Spleen (tissue), 11 donors: ENCODE data around the gene CPT1B. TPM values are rescaled to one million over a fixed set of nuclear protein-coding genes. Genes with fewer than 3 reads are reported as not detected.

ENCODE experiments used
- DNase-seq: peaks from one replicate; pipeline ENCODE4 v3.0.0-alpha.2; 2020
- H3K27ac ChIP-seq, 8 donors: fragments of 200-600 bp; sonication (generic) in 7 of 8; 1 replicate in 4 of 8; 2 replicates in 4 of 8; pipeline versions ENCODE4 v1.5.0 to v1.8.0; 2016 to 2021; ENCODE audit warnings: inconsistent platforms in 4 of 8, mild to moderate bottlenecking in 4 of 8, moderate library complexity in 1 of 8
- H3K27me3 ChIP-seq, 7 donors: fragments of 200-600 bp; sonication (generic) in 6 of 7; replicated peaks in 1 of 7; 1 replicate in 4 of 7; 2 replicates in 3 of 7; pipeline versions ENCODE4 v1.5.0 to v1.8.0; 2016 to 2021; ENCODE audit warnings: inconsistent platforms in 3 of 7, mild to moderate bottlenecking in 1 of 7
- H3K36me3 ChIP-seq, 6 donors: fragments of 200-600 bp; sonication (generic) in 5 of 6; 1 replicate in 4 of 6; 2 replicates in 2 of 6; pipeline versions ENCODE4 v1.5.0 to v1.8.0; 2016 to 2021; ENCODE audit warnings: inconsistent platforms in 2 of 6
- H3K4me1 ChIP-seq, 6 donors: fragments of 200-600 bp; sonication (generic) in 5 of 6; 1 replicate in 3 of 6; 2 replicates in 3 of 6; pipeline versions ENCODE4 v1.5.0 to v1.8.0; 2016 to 2021; ENCODE audit warnings: inconsistent platforms in 3 of 6
- H3K4me3 ChIP-seq, 8 donors: fragments of 200-600 bp; sonication (generic) in 7 of 8; 1 replicate in 4 of 8; 2 replicates in 4 of 8; pipeline versions ENCODE4 v1.5.0 to v1.8.0; 2016 to 2021; ENCODE audit warnings: inconsistent platforms in 4 of 8, mild to moderate bottlenecking in 4 of 8, moderate library complexity in 2 of 8
- H3K9me3 ChIP-seq, 8 donors: fragments of 200-600 bp; sonication (generic) in 7 of 8; 1 replicate in 4 of 8; 2 replicates in 4 of 8; pipeline versions ENCODE4 v1.5.0 to v1.8.0; 2016 to 2021; ENCODE audit warnings: inconsistent platforms in 4 of 8
- POLR2A ChIP-seq, 3 donors: fragments of 450-650 bp; IDR thresholded peaks; one replicate each; pipeline ENCODE4 v1.5.1; 2017; ENCODE audit warnings: antibody characterized with exemption in 3 of 3, mild to moderate bottlenecking in 1 of 3
- POLR2AphosphoS5 ChIP-seq, 3 donors: sonication (generic); formaldehyde crosslinking; IDR thresholded peaks; one replicate each; pipeline ENCODE4 v1.5.1; 2017; ENCODE audit warnings: antibody characterized with exemption in 3 of 3
- WGBS, 5 donors: extraction: QIAGEN DNeasy Blood & Tissue Kit in 3 of 5; methylation state at CpG; one replicate each; pipeline versions ENCODE4 v1.1.5 to v1.1.7; 2013 to 2018; 5-methylcytosine and 5-hydroxymethylcytosine counted together
- intact Hi-C: fragments of 100-400 bp; cut with DNase I; formaldehyde crosslinking; loops from one replicate; pipeline ENCODE4 v1.15.0; 2023; ENCODE audit warnings: low total_unique reads
- polyA plus RNA-seq, 3 donors: library from polyadenylated mRNA; stranded (reverse); fragments of 200-250 nt; gene quantifications; one replicate each; pipeline ENCODE4 v1.2.1, GENCODE V29; 2013
- total RNA-seq, 7 donors: library from RNA; depleted of rRNA in 3 of 7; stranded (reverse); fragments of >200 nt in 3 of 7; fragmentation: NEBNext Ultra II Directional in 4 of 7; extraction: Animal tissue kit (Norgen Biotek cat#: 25700) in 4 of 7; gene quantifications; one replicate each; pipeline versions ENCODE4 v1.1.0 to v1.2.1, GENCODE V29; 2016 to 2021
- TF ChIP-seq, protein P1 (sequence below), 11 experiments: fragments of 200-600 bp in 7 of 11; fragments of 450-650 bp in 4 of 11; sonication (generic) in 4 of 11; IDR thresholded peaks in 8 of 11; conservative IDR thresholded peaks in 3 of 11; 1 replicate in 7 of 11; 2 replicates in 4 of 11; pipeline versions ENCODE4 v1.4.0 to v1.8.0; 2016 to 2021; ENCODE audit warnings: antibody characterized with exemption in 11 of 11, inconsistent platforms in 4 of 11, mild to moderate bottlenecking in 1 of 11
- donor health status: healthy with polysubstance abuse.
- donor health status: DM: no; HTN: no; CAD: no; lungs with moderate emphysema.
- donor health status: DM: no; HTN: no; CAD: no.
- donor health status: Bipolar disorder and iron deficiency.
- donor health status: healthy.
- donor health status: DM: no; HTN: no; CAD: no.
- donor health status: DM: yes; HTN: yes; CAD: no.

The CPT1B gene
- total and polyA plus RNA-seq, 10 donors: 23.6 to 55.3 (median 34.3) TPM

DNA sequence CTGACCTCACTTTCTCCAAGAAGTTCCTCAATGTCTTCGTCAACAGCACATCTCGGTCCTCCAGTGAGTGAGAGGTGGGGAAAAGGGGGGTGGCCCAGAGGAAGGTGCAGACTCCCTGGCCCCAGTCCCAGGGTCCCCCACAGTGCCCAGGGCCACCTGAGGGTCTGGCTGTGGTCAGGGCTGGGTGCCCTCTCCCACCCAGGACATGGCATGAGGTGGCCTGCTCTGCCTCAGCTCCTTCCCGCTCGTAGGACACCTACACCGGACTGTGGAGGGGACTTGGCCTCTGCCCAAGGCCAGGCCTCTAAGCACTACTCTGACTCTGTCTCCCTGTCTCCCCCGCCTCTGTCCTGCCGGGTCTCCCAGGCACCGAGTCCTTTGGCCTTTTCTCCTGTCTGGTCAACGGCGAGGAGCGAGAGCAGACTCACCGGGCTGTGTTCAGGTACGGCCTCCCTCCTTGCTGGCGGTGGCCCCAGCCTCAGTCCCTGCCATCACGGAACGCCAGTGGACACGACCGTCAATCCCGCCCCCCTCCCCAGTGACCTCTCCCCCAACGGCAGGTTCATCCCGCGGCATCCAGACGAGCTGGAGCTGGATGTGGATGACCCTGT, 26.9 kb upstream of the CPT1B start:
- WGBS, 5 donors: 82 to 87% (median 84%) methylated on average over 20 to 23 of the region's 23 CpGs
- Histone ChIP-seq H3K36me3 (no peaks in the 10 kb centered on the region), H3K27ac (no peak overlapping the region), H3K9me3 (no peaks in the 10 kb centered on the region), H3K4me3 (no peak overlapping the region), H3K4me1 (peaks cover 0 to 26% (median 11%) of the 10 kb centered on the region in 6 donors), H3K27me3 (peaks cover under 1 to 89% (median 43%) of the 10 kb centered on the region in 7 donors)
- intact Hi-C loops: no loop called here
- peak; percentile 48 for DNase-seq
- TF ChIP-seq, protein P1, sequence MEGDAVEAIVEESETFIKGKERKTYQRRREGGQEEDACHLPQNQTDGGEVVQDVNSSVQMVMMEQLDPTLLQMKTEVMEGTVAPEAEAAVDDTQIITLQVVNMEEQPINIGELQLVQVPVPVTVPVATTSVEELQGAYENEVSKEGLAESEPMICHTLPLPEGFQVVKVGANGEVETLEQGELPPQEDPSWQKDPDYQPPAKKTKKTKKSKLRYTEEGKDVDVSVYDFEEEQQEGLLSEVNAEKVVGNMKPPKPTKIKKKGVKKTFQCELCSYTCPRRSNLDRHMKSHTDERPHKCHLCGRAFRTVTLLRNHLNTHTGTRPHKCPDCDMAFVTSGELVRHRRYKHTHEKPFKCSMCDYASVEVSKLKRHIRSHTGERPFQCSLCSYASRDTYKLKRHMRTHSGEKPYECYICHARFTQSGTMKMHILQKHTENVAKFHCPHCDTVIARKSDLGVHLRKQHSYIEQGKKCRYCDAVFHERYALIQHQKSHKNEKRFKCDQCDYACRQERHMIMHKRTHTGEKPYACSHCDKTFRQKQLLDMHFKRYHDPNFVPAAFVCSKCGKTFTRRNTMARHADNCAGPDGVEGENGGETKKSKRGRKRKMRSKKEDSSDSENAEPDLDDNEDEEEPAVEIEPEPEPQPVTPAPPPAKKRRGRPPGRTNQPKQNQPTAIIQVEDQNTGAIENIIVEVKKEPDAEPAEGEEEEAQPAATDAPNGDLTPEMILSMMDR (IDR thresholded peaks at IDR 0.05 in 8 of 11, conservative IDR thresholded peaks at IDR 0.05 in 3 of 11): no peak
- TF ChIP-seq POLR2AphosphoS5 (IDR thresholded peaks at IDR 0.05) (no peak), POLR2A (IDR thresholded peaks at IDR 0.05) (no peak)

- H3K27me3 ChIP-seq: peaks cover 5 to 89% (median 49%) of the 10 kb centered on the region in 7 donors
- no peak overlapping the region for H3K27ac ChIP-seq
- TF ChIP-seq, protein P1 (IDR thresholded peaks at IDR 0.05 in 8 of 11, conservative IDR thresholded peaks at IDR 0.05 in 3 of 11): no peak
- TF ChIP-seq POLR2A (IDR thresholded peaks at IDR 0.05): no peak
- TF ChIP-seq POLR2AphosphoS5 (IDR thresholded peaks at IDR 0.05): no peak
- peak; percentile 65 for DNase-seq
- H3K9me3 ChIP-seq: no peaks in the 10 kb centered on the region
- intact Hi-C loops: no loop called here
- no peak overlapping the region for H3K4me3 ChIP-seq
- H3K4me1 ChIP-seq: peaks cover 0 to 30% (median 16%) of the 10 kb centered on the region in 6 donors
- WGBS, 5 donors: 46 to 58% (median 51%) methylated on average over 61 to 103 of the region's 103 CpGs
- no peaks in the 10 kb centered on the region for H3K36me3 ChIP-seq
These were observed 26.2 kb upstream of the CPT1B start for GRCh38 chr22:50604256-50605001.

DNA sequence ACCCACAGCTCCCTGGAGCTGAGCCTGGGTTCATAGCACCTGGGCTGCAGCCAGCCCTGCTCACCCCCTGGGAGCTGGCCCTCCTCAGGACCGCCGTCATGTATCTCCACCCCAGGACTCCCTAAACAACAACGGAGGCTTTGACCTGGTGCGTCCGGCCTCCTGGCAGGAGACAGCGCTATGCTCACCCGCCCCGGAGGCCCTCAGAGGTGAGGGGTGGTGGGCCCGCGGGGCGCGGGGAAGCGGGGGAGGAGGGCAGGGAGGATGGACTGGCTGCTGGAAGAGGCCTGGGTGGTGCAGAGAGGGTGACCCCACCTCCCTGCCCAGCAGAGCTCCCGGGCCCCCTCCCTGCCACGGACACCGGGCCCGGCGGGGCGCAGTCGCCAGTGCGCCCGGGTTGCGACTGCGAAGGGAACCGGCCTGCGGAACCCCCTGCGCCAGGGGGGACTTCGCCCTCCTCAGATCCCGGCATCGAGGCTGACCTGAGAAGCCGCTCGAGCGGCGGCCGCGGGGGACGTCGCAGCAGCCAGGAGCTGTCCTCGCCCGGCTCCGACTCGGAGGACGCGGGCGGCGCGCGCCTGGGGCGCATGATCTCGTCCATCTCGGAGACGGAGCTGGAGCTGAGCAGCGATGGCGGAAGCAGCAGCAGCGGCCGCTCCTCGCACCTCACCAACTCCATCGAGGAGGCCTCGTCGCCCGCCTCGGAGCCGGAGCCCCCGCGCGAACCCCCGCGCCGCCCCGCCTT, 25.5 kb upstream of the CPT1B start:
- peaks cover 5 to 94% (median 51%) of the 10 kb centered on the region in 7 donors for H3K27me3 ChIP-seq

More for the DNA sequence above, 25.5 kb upstream of the CPT1B start:
- 11 to 26% (median 17%) methylated on average over 16 to 70 of the region's 70 CpGs for WGBS, 5 donors
- no peak overlapping the region for H3K4me3 ChIP-seq
- no peaks in the 10 kb centered on the region for H3K9me3 ChIP-seq
- H3K27ac ChIP-seq: no peak overlapping the region
- TF ChIP-seq POLR2A (IDR thresholded peaks at IDR 0.05) (no peak), POLR2AphosphoS5 (IDR thresholded peaks at IDR 0.05) (no peak)
- TF ChIP-seq, protein P1 (IDR thresholded peaks at IDR 0.05 in 8 of 11, conservative IDR thresholded peaks at IDR 0.05 in 3 of 11): no peak
- intact Hi-C loops: no loop called here
- no peaks in the 10 kb centered on the region for H3K36me3 ChIP-seq
- peaks cover 0 to 30% (median 16%) of the 10 kb centered on the region in 6 donors for H3K4me1 ChIP-seq
- DNase-seq: no peak
